DLD1 (cell line): ENCODE results near the gene TFEB.

Experiments used
- in situ Hi-C: cut with HindIII; loops from 2 replicates; pipeline ENCODE4 v1.10.0; 2017; ENCODE audit warnings: low sequenced_read_pairs

TFEB gene

DNA sequence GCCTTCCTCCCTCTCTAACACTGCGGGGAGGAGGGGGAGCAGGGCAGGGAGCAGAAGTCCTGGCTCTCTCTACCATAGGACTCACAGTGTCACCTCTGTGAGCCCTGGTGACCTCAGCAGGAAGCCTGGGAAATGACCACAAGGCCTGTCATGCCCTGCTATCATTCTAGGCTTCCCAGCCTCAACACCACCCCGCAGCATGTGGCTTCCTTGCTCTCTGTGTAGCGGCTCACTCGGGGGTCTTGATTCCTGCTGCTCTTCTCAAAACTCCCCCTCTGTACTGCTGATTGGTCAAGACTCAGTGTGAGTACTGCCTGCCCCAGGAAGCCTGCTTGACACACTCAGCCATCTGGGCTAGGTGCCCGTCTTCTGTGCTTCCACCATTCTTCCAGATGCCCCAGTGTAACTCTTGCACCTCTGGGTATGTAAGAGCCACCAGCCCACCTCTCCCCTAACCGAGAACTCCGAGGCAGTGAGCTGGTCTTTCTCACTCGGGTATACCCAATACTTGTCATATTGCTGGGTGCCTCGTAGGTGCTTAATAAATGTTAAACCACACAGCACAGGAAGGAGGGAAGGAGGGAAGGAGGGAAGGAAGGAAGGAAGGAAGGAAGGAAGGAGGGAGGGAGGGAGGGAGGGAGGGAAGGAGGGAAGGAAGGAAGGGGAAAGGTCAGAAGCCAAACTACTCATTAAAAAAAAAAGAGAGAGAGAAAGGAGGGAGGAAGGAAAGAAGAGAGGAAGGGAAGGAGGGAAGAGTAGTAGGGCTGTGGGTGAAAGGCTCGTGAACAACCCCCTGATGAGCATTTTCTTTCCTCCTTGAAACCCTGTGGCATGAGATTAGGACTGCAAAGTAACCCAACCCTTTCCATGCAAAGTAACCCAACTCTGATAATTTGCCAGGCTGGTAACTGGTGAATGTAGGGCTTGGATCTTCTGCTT lies 92.2 kb downstream of the TFEB start:
- in situ Hi-C loops, result no loop called here

DNA sequence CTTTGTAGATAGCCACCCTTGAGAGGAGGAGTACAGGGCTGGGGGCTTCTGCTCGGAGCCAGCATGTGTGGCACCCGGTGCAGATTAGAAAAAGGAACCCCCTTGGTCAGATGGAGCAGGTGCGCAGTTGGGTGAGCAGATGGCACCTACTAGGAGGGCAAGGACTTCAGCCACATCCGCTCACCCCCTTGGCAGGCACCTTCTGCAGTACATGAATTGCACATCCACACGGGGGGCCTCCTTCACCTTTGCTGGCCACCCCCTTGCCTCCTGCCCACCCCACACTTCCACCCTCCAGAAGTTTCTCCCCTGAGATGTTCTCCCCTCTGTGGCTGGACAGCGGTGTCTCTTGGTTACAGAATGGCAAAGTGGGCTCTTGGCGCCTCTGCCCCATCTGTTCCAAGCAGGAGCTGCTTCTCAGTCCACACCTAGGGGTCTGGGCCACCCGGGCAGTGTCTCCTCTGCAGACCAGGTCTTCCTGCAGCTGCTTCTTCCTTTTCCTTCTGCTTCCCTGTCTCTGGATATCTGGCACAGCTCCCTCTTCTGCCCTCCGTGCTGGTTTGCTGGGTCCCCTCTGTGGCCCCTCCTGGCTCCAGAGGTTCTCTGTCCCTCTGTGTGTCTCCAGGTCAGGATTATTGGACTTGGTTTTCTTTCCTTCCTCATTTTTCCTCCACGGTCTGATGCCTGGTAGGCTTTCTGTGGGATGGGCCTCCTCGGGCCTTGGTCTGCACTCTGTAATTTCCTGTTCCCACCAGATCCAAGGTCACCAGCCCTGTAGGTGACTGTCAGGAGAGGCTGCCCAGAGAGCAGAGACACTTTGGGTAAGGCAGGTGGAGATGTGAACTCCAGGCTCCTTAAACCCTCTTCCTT lies 93.1 kb downstream of the TFEB start:
- in situ Hi-C loops, result no loop called here

DNA sequence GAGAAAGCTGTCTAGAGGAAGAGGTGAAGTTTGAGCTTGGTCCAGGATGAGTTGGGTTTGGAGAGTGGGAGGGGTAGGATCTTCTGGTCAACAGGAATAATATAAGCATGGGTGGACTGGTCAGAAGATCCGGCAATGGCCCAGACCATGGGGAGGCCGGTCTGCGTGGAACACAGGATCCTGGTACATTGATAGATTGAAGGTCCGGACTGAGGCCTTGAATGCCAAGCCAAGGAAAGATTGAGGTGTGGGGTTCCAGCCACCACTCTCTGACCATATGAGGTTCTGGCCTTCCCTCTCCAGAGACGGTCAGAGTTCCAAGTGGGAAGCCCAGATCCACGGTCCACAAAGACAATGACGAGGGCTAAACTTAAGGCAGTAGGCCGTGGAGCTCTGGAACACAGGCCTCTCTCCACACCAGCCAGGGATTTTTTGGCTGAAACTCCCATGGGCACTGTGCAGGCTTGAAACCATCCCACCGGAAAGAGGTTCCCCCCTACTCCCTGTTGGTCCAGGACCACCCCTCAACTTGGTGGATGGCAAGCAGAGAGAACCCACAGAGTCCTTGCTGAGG lies 94.0 kb downstream of the TFEB start:
- in situ Hi-C loops, result no loop called here

DNA sequence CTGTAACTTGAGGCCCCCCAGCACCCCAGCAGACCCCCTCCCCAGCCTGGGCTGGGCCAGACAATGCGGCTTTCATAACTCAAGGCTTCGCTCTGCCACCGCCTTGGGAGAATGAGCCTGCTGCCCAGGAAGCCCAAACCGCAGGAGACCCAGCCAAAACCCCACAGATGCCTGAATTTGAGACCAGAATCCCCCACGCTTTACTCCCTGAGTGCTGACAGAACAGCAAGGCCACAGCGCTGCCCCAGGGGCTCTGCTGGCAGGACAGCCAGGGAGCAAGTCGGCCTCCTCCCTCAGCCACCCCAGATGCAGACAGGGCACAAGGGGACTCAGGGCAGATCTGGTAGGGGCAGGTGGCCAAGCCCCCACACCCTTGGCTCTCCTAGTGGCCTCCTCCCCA lies 95.0 kb downstream of the TFEB start:
- in situ Hi-C loops, result no loop called here

DNA sequence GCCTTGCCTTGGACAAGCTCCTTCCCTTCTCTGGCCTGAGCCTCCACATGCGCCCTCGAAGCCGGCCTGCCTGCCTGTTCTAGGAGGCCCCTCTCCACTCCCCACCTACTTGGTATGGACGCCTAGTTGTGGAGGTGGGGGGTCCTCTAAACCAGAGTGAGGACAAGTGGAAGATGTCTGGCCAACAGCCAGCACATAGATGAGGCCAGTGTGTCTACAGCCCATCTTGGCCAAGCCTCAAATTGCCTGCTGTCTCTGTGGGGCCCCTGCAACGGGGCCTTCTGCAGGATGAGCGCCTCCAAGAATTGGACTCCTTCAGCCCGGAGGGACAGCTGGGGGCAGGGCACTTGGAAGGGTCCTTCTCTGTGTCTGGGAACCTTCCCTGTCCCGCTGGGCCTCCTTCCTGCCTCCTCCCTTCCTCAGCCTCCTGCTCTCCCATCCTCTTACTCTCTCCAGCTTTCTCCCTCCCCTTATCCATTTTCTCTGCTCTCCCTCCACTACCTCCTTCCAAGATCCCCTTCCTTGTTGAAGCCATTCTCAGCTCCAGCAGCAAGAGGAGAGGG lies 95.5 kb downstream of the TFEB start:
- in situ Hi-C loops, result no loop called here

- in situ Hi-C loops, result no loop called here
These were observed 96.2 kb downstream of the TFEB start for GRCh38 chr6:41638935-41639808.

GRCh38 chr6:41638002-41638934 lies 97.1 kb downstream of the TFEB start, which contains the start of gene MDFI:
TSS of gene MDFI (plus strand) at chr6:41638468. CDS start at chr6:41638750, 282 bp downstream.
- in situ Hi-C loops, result no loop called here

DNA sequence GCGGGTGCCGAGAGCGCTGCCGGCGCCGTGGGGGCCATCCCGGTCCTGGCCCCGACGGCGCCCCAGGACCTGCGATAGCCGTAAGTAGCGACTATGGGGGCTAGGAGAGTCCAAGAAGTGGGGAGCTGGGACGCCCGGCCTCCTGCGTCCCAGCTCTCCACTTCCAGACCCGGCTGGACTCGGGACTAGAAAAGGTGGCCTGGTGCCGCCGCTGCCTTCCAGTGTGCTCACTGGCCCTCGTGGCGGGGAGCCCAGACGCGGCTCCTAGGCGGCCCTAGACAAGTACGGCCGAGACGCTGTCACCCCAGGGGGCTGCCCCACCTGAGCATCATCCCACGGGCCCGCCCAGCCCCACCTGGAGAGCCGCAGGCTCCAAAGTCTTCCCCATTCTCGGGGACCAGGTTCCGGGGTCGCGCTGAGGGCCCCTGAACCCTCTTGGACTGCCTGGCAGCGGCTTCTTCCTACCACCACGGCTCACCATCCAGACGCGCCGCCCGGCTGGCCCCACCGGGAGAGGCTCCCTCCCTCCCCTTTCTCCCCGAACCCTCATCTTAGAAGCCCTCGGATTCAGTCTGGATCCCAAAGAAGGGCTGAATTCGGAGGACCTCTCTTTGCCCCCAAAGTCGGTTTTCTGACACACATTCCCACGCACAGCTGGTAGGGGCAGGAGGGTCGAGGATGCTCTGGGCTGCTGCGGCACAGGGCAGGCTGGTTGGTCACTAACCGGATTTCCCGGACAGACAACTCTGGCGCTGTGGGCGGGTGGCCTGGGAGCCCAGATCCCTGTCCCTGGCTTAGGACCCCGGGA lies 98.0 kb downstream of the TFEB start:
- in situ Hi-C loops, result no loop called here

- in situ Hi-C loops, result no loop called here
These were observed 98.6 kb downstream of the TFEB start for GRCh38 chr6:41636833-41637193.

- in situ Hi-C loops, result no loop called here
These were observed 100.0 kb downstream of the TFEB start for GRCh38 chr6:41635365-41635764.

DNA sequence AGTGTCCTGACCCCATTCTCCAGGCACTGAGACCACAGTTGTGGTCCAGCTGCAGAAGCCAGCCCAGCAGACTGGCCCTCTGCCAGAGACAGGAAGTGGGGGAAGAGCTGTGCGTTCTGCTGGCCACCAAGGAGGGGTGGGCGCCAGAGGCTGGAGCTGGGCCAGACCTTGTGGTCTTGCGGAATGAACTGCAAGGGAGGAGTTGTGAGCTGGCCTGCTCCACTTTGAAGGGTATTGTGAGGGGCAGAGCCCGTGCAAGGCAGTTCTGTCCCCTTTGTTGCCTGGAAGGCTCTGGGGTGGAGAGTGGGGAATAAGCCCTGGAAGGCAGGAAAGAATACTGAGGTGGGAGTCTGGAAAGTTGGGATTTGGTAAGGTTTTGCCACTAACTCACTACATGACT lies 100.8 kb downstream of the TFEB start:
- in situ Hi-C loops, result no loop called here
